GM23338 (cell line): ENCODE results near the gene USP6NL. TPM values are rescaled to one million over a fixed set of nuclear protein-coding genes. Genes with fewer than 3 reads are reported as not detected.
A peak's percentile ranks its signal among the peaks of the same experiment; 100 is the strongest.

Source experiments
- ATAC-seq: fragments of 200-7000 bp; cut with Tn5 transposase; 3 replicates; pipeline ENCODE4 v1.9.1; 2020
- DNase-seq: peaks from one replicate; pipeline ENCODE4 v3.0.0-alpha.2; 2015; ENCODE audit warnings: low spot score
- H2AFZ ChIP-seq: fragments of 200-600 bp; sonication (generic); 2 replicates; pipeline ENCODE4 v1.8.0; 2016; ENCODE audit warnings: antibody characterized with exemption, mild to moderate bottlenecking, moderate library complexity
- H3F3A ChIP-seq: fragments of 200-600 bp; sonication (generic); replicated peaks from 2 replicates; pipeline ENCODE4 v1.8.0; 2017; ENCODE audit warnings: antibody characterized with exemption, mixed run types, low read depth
- H3K27ac ChIP-seq: fragments of 200-600 bp; sonication (generic); 2 replicates; pipeline ENCODE4 v1.6.1; 2016; ENCODE audit warnings: low read depth
- H3K27me3 ChIP-seq: fragments of 200-600 bp; sonication (generic); 2 replicates; pipeline ENCODE4 v1.8.0; 2016; ENCODE audit warnings: mild to moderate bottlenecking, mixed run types, moderate library complexity; ENCODE audit not compliant: insufficient read depth
- H3K36me3 ChIP-seq: fragments of 200-600 bp; sonication (generic); 2 replicates; pipeline ENCODE4 v1.8.0; 2016; ENCODE audit warnings: mild to moderate bottlenecking; ENCODE audit not compliant: insufficient read depth
- H3K4me1 ChIP-seq: fragments of 200-600 bp; sonication (generic); 2 replicates; pipeline ENCODE4 v1.8.0; 2016; ENCODE audit warnings: mild to moderate bottlenecking, moderate library complexity; ENCODE audit not compliant: insufficient read depth
- H3K4me2 ChIP-seq: fragments of 200-600 bp; sonication (generic); 2 replicates; pipeline ENCODE4 v1.7.1; 2017; ENCODE audit warnings: mixed run types
- H3K4me3 ChIP-seq: fragments of 200-600 bp; sonication (generic); 2 replicates; pipeline ENCODE4 v1.6.1; 2016; ENCODE audit warnings: mixed run types
- H3K79me2 ChIP-seq: fragments of 200-600 bp; sonication (generic); replicated peaks from 2 replicates; pipeline ENCODE4 v1.8.0; 2017; ENCODE audit warnings: mild to moderate bottlenecking; ENCODE audit not compliant: insufficient read depth
- H3K9me2 ChIP-seq: fragments of 200-600 bp; sonication (generic); 2 replicates; pipeline ENCODE4 v1.8.0; 2017; ENCODE audit not compliant: insufficient read depth
- H4K20me1 ChIP-seq: fragments of 200-600 bp; sonication (generic); replicated peaks from 2 replicates; pipeline ENCODE4 v1.8.0; 2017; ENCODE audit warnings: mild to moderate bottlenecking; ENCODE audit not compliant: insufficient read depth
- H3K27ac Mint-ChIP-seq: 2 replicates; pipeline ENCODE4 v1.8.0; 2020; ENCODE audit warnings: inconsistent platforms, mild to moderate bottlenecking, moderate library complexity, mixed read lengths
- H3K27me3 Mint-ChIP-seq: 3 replicates; pipeline ENCODE4 v1.8.0; 2022; ENCODE audit warnings: low read depth, mild to moderate bottlenecking, moderate library complexity, mixed read lengths, inconsistent platforms; ENCODE audit not compliant: insufficient read depth, poor library complexity
- H3K36me3 Mint-ChIP-seq: 3 replicates; pipeline ENCODE4 v1.8.0; 2021; ENCODE audit warnings: low read depth, mild to moderate bottlenecking, inconsistent platforms, moderate library complexity, mixed read lengths
- H3K4me1 Mint-ChIP-seq: 3 replicates; pipeline ENCODE4 v1.8.0; 2020; ENCODE audit warnings: mild to moderate bottlenecking, inconsistent platforms, mixed read lengths
- H3K4me3 Mint-ChIP-seq: 3 replicates; pipeline ENCODE4 v1.8.0; 2021; ENCODE audit warnings: moderate library complexity, mild to moderate bottlenecking, inconsistent platforms, mixed read lengths
- H3K9me3 Mint-ChIP-seq: 3 replicates; pipeline ENCODE4 v1.8.0; 2020; ENCODE audit warnings: moderate library complexity, mild to moderate bottlenecking, inconsistent platforms, mixed read lengths
- CTCF ChIP-seq, 2 experiments: fragments of 200-600 bp in 1 of 2; sonication (generic) in 1 of 2; conservative IDR thresholded peaks; 2 replicates each; pipeline versions ENCODE4 v1.5.1 to v1.6.1; 2016 to 2017; ENCODE audit warnings: antibody characterized with exemption in 2 of 2, low read depth in 2 of 2, mild to moderate bottlenecking in 2 of 2, moderate library complexity in 1 of 2
- ETS1 ChIP-seq: IDR thresholded peaks from 2 replicates; pipeline ENCODE4 v1.6.1; 2016; ENCODE audit warnings: antibody characterized with exemption
- EZH2phosphoT487 ChIP-seq: fragments of 200-600 bp; sonication (generic); IDR thresholded peaks from one replicate; pipeline ENCODE4 v1.8.1; 2018; ENCODE audit warnings: antibody characterized with exemption; ENCODE audit not compliant: unreplicated experiment
- JUNB ChIP-seq: IDR thresholded peaks from one replicate; pipeline ENCODE4 v1.6.1; 2016; ENCODE audit warnings: antibody characterized with exemption; ENCODE audit not compliant: unreplicated experiment
- POLR2AphosphoS5 ChIP-seq: IDR thresholded peaks from 2 replicates; pipeline ENCODE4 v1.6.1; 2016; ENCODE audit warnings: antibody characterized with exemption, low read depth
- REST ChIP-seq: IDR thresholded peaks from one replicate; pipeline ENCODE4 v1.6.1; 2018; ENCODE audit warnings: antibody characterized with exemption; ENCODE audit not compliant: unreplicated experiment
- ZNF331 ChIP-seq: fragments of 250-450 bp; sonication (Bioruptor Pico); IDR thresholded peaks from 2 replicates; pipeline ENCODE4 v1.5.0; 2020; ENCODE audit warnings: low read depth, mild to moderate bottlenecking, moderate library complexity
- ZNF462 ChIP-seq: fragments of 250-450 bp; sonication (Bioruptor Pico); IDR thresholded peaks from 2 replicates; pipeline ENCODE4 v1.5.0; 2020; ENCODE audit warnings: mild to moderate bottlenecking, moderate library complexity
- polyA plus RNA-seq: library from polyadenylated mRNA; unstranded; fragments of >200 nt; fragmentation: Nextera tagmentation; extraction: Ambion mirVana; gene quantifications from 2 replicates; pipeline ENCODE4 v1.2.1, GENCODE V29; 2016
- total RNA-seq: library from RNA; depleted of rRNA; stranded (reverse); fragments of >200 nt; shearing (Covaris generic); gene quantifications from 2 replicates; pipeline ENCODE4 v1.2.3, GENCODE V29; 2014

Gene USP6NL
- total and polyA plus RNA-seq, 2 experiments from 2014 or later = 8.1 to 29.7 TPM

- H3F3A ChIP-seq = no peaks in the 10 kb centered on the region
- H3K4me3 Mint-ChIP-seq = no peak overlapping the region
- H3K4me2 ChIP-seq = no peak overlapping the region
- DNase-seq (no peak), ATAC-seq (no peak)
- H3K4me3 ChIP-seq = no peak overlapping the region
- peaks cover 8% of the 10 kb centered on the region for H3K4me1 Mint-ChIP-seq
- H4K20me1 ChIP-seq = no peaks in the 10 kb centered on the region
- H2AFZ ChIP-seq = no peak overlapping the region
- H3K36me3 Mint-ChIP-seq = peaks cover 34% of the 10 kb centered on the region
- peaks cover 3% of the 10 kb centered on the region for H3K27me3 Mint-ChIP-seq
- H3K27ac ChIP-seq = no peak overlapping the region
- no peaks in the 10 kb centered on the region; the same call in 1 of the 2 replicates for H3K79me2 ChIP-seq
- H3K9me3 Mint-ChIP-seq = no peaks in the 10 kb centered on the region
- no peaks in the 10 kb centered on the region for H3K27me3 ChIP-seq
- H3K36me3 ChIP-seq = no peaks in the 10 kb centered on the region
- no peaks in the 10 kb centered on the region for H3K9me2 ChIP-seq
- no peak overlapping the region for H3K27ac Mint-ChIP-seq
- peaks cover 4% of the 10 kb centered on the region; the same call in 1 of the 2 replicates for H3K4me1 ChIP-seq
- no peak for TF ChIP-seq ZNF462 (CRISPR knock-in tag)
- TF ChIP-seq POLR2AphosphoS5 = no peak
- TF ChIP-seq ZNF331 (CRISPR knock-in tag) = no peak
- no peak for TF ChIP-seq REST
- TF ChIP-seq ETS1 = no peak
- TF ChIP-seq EZH2phosphoT487 = no peak
- TF ChIP-seq CTCF (conservative IDR thresholded peaks at IDR 0.05; ENCODE audit: low read depth in 2 of 2) = peak in 1 of 2 experiments; percentile 38; a peak in 2 of 4 replicates
- no peak for TF ChIP-seq JUNB
Measured at GRCh38 chr10:11482306-11482705, 129.1 kb downstream of the USP6NL start.
